DOHH2 (cell line): ENCODE results near the gene SLC27A5.

Experiments used
- H3F3A ChIP-seq: fragments of 200-600 bp; sonication (generic), shearing (Covaris generic); 2 replicates; pipeline ENCODE4 v1.6.0; 2016; ENCODE audit warnings: antibody characterized with exemption, mild to moderate bottlenecking; ENCODE audit not compliant: control insufficient read depth, insufficient read depth
- H3K27ac ChIP-seq: fragments of 200-600 bp; sonication (generic); 2 replicates; pipeline ENCODE4 v1.5.1; 2014; ENCODE audit warnings: low read depth, mild to moderate bottlenecking, low read length, moderate library complexity
- H3K27me3 ChIP-seq: fragments of 200-600 bp; sonication (generic); 2 replicates; pipeline ENCODE4 v1.6.1; 2014; ENCODE audit warnings: mild to moderate bottlenecking, low read length, mixed read lengths; ENCODE audit not compliant: control insufficient read depth
- H3K36me3 ChIP-seq: fragments of 200-600 bp; sonication (generic); 2 replicates; pipeline ENCODE4 v1.6.1; 2014; ENCODE audit warnings: mild to moderate bottlenecking, low read length, moderate library complexity, mixed read lengths; ENCODE audit not compliant: control insufficient read depth
- H3K4me1 ChIP-seq: fragments of 200-600 bp; sonication (generic); 2 replicates; pipeline ENCODE4 v1.6.1; 2014; ENCODE audit warnings: mild to moderate bottlenecking, low read length, mixed read lengths; ENCODE audit not compliant: control insufficient read depth
- H3K4me2 ChIP-seq: fragments of 200-600 bp; sonication (generic); 2 replicates; pipeline ENCODE4 v1.6.0; 2014; ENCODE audit warnings: mild to moderate bottlenecking, low read length, moderate library complexity
- H3K4me3 ChIP-seq: fragments of 200-600 bp; sonication (generic); 2 replicates; pipeline ENCODE4 v1.5.1; 2014; ENCODE audit warnings: mild to moderate bottlenecking, low read length, mixed read lengths
- H3K79me2 ChIP-seq: fragments of 200-600 bp; sonication (generic); 2 replicates; pipeline ENCODE4 v1.6.1; 2014; ENCODE audit warnings: mild to moderate bottlenecking, low read length, mixed read lengths; ENCODE audit not compliant: control insufficient read depth
- H3K9me2 ChIP-seq: fragments of 200-600 bp; sonication (generic); replicated peaks from 2 replicates; pipeline ENCODE4 v1.6.1; 2014; ENCODE audit warnings: mild to moderate bottlenecking, low read length, mixed read lengths; ENCODE audit not compliant: control insufficient read depth
- H3K9me3 ChIP-seq: fragments of 200-600 bp; sonication (generic); 2 replicates; pipeline ENCODE4 v1.6.1; 2014; ENCODE audit warnings: antibody characterized with exemption, low read length, mixed read lengths; ENCODE audit not compliant: control insufficient read depth, insufficient read depth
- H4K20me1 ChIP-seq: fragments of 200-600 bp; sonication (generic); 2 replicates; pipeline ENCODE4 v1.6.0; 2014; ENCODE audit warnings: low read depth, mild to moderate bottlenecking, antibody characterized with exemption, low read length, moderate library complexity; ENCODE audit not compliant: control insufficient read depth, insufficient read depth
- CTCF ChIP-seq: fragments of 200-600 bp; sonication (generic); IDR thresholded peaks from one replicate; pipeline ENCODE4 v1.5.1; 2014; ENCODE audit warnings: antibody characterized with exemption, mild to moderate bottlenecking, low read depth, low read length; ENCODE audit not compliant: poor library complexity, severe bottlenecking
- EZH2phosphoT487 ChIP-seq: fragments of 200-600 bp; sonication (generic); IDR thresholded peaks from 2 replicates; pipeline ENCODE4 v1.6.1; 2017; ENCODE audit warnings: borderline replicate concordance, mild to moderate bottlenecking, antibody characterized with exemption, low read length, moderate library complexity, mixed read lengths

SLC27A5 gene

GRCh38 chr19:58548859-58549663 is 37.3 kb upstream of the SLC27A5 start:
- peaks cover 56% of the 10 kb centered on the region for H3F3A ChIP-seq
- no peak overlapping the region for H3K27ac ChIP-seq
- peaks cover 90% of the 10 kb centered on the region for H3K36me3 ChIP-seq
- H3K4me3 ChIP-seq, result no peak overlapping the region
- H3K9me2 ChIP-seq, result no peaks in the 10 kb centered on the region
- no peaks in the 10 kb centered on the region for H3K9me3 ChIP-seq
- H4K20me1 ChIP-seq, result peaks cover 26% of the 10 kb centered on the region
- no peaks in the 10 kb centered on the region for H3K27me3 ChIP-seq
- no peak overlapping the region for H3K4me2 ChIP-seq
- peaks cover 61% of the 10 kb centered on the region for H3K79me2 ChIP-seq
- TF ChIP-seq CTCF, result no peak
- no peak for TF ChIP-seq EZH2phosphoT487
- H3K4me1 ChIP-seq, result peaks cover 37% of the 10 kb centered on the region

- Histone ChIP-seq H3K9me3 (no peaks in the 10 kb centered on the region), H3K4me3 (no peak overlapping the region), H3F3A (peaks cover 48% of the 10 kb centered on the region), H3K36me3 (peaks cover 79% of the 10 kb centered on the region), H3K27ac (no peak overlapping the region), H4K20me1 (peaks cover 26% of the 10 kb centered on the region), H3K79me2 (peaks cover 57% of the 10 kb centered on the region), H3K4me2 (peak overlapping the region; percentile 91; the same call in 1 of the 2 replicates), H3K4me1 (peaks cover 32% of the 10 kb centered on the region), H3K9me2 (no peaks in the 10 kb centered on the region), H3K27me3 (no peaks in the 10 kb centered on the region)
- TF ChIP-seq CTCF, result no peak
These were observed 35.8 kb upstream of the SLC27A5 start for GRCh38 chr19:58547323-58548312.

- Histone ChIP-seq H4K20me1 (peaks cover 26% of the 10 kb centered on the region), H3K27me3 (no peaks in the 10 kb centered on the region), H3K27ac (peak overlapping the region; percentile 53; the same call in 1 of the 2 replicates), H3K4me2 (peak overlapping the region; percentile 91), H3K4me3 (peak overlapping the region; percentile 94), H3K4me1 (peaks cover 27% of the 10 kb centered on the region), H3K36me3 (peaks cover 64% of the 10 kb centered on the region), H3F3A (peaks cover 33% of the 10 kb centered on the region), H3K79me2 (peaks cover 54% of the 10 kb centered on the region), H3K9me2 (no peaks in the 10 kb centered on the region), H3K9me3 (no peaks in the 10 kb centered on the region)
- TF ChIP-seq EZH2phosphoT487, result no peak
- TF ChIP-seq CTCF, result no peak
These were observed 34.3 kb upstream of the SLC27A5 start for GRCh38 chr19:58546019-58546530.
